CD14-positive monocyte (primary cell): ENCODE measurements around the gene TGM4. TPM values are rescaled to one million over a fixed set of nuclear protein-coding genes. Genes with fewer than 3 reads are reported as not detected.

Experiments used
- DNase-seq, 3 donors: peaks; one replicate each; pipeline ENCODE4 v3.0.0-alpha.2; 2011 to 2022
- H2AFZ ChIP-seq: 2 replicates; pipeline ENCODE4 v1.6.0; 2012; ENCODE audit warnings: mild to moderate bottlenecking, low read depth, low read length, inconsistent platforms; ENCODE audit not compliant: insufficient read depth, poor library complexity, severe bottlenecking
- H3K27ac ChIP-seq, 2 donors: 1 replicate in 1 of 2; 2 replicates in 1 of 2; pipeline ENCODE4 v1.5.1; 2012 to 2013; ENCODE audit warnings: low read length in 2 of 2, control low read depth in 1 of 2, inconsistent platforms in 1 of 2, low read depth in 1 of 2, mild to moderate bottlenecking in 1 of 2
- H3K27me3 ChIP-seq, 2 donors: one replicate each; pipeline versions ENCODE4 v1.6.0 to v1.6.1; 2011 to 2013; ENCODE audit warnings: low read length in 2 of 2; ENCODE audit not compliant: control insufficient read depth in 2 of 2, insufficient read depth in 2 of 2
- H3K36me3 ChIP-seq, 2 donors: replicated peaks in 1 of 2; 1 replicate in 1 of 2; 2 replicates in 1 of 2; pipeline versions ENCODE4 v1.5.1 to v1.6.1; 2012 to 2013; ENCODE audit warnings: low read length in 2 of 2, control low read depth in 1 of 2, inconsistent platforms in 1 of 2, mild to moderate bottlenecking in 1 of 2; ENCODE audit not compliant: insufficient read depth in 2 of 2, control insufficient read depth in 1 of 2
- H3K4me1 ChIP-seq, 2 donors: 1 replicate in 1 of 2; 2 replicates in 1 of 2; pipeline versions ENCODE4 v1.5.1 to v1.6.1; 2012 to 2013; ENCODE audit warnings: low read length in 2 of 2, control low read depth in 1 of 2, inconsistent platforms in 1 of 2, mild to moderate bottlenecking in 1 of 2, moderate library complexity in 1 of 2; ENCODE audit not compliant: insufficient read depth in 2 of 2, control insufficient read depth in 1 of 2
- H3K4me2 ChIP-seq: replicated peaks from 2 replicates; pipeline ENCODE3; 2012; ENCODE audit warnings: low read length, moderate library complexity, mild to moderate bottlenecking; ENCODE audit not compliant: poor library complexity, severe bottlenecking; ENCODE audit errors: extremely low read depth
- H3K4me3 ChIP-seq, 3 experiments: fragments of 200-600 bp in 1 of 3; sonication (generic) in 1 of 3; replicated peaks in 1 of 3; 1 replicate in 2 of 3; 2 replicates in 1 of 3; pipeline ENCODE4 v1.5.1; 2011 to 2013; ENCODE audit warnings: low read length in 3 of 3, mild to moderate bottlenecking in 3 of 3, control low read depth in 2 of 3, low read depth in 2 of 3, inconsistent platforms in 1 of 3, moderate library complexity in 1 of 3
- H3K79me2 ChIP-seq: 2 replicates; pipeline ENCODE4 v1.6.0; 2012; ENCODE audit warnings: mild to moderate bottlenecking, control low read depth, inconsistent platforms, low read length, moderate library complexity; ENCODE audit not compliant: insufficient read depth
- H3K9ac ChIP-seq: 2 replicates; pipeline ENCODE4 v1.6.0; 2017; ENCODE audit warnings: low read length, mild to moderate bottlenecking; ENCODE audit not compliant: insufficient read depth, poor library complexity, severe bottlenecking
- H3K9me3 ChIP-seq, 2 donors: replicated peaks in 1 of 2; 1 replicate in 1 of 2; 2 replicates in 1 of 2; pipeline versions ENCODE4 v1.5.1 to v1.6.1; 2012 to 2013; ENCODE audit warnings: low read length in 2 of 2, control low read depth in 1 of 2; ENCODE audit not compliant: control insufficient read depth in 1 of 2, insufficient read depth in 1 of 2
- H4K20me1 ChIP-seq: 2 replicates; pipeline ENCODE4 v1.6.0; 2012; ENCODE audit warnings: mild to moderate bottlenecking, low read length, control low read depth, moderate library complexity; ENCODE audit not compliant: insufficient read depth
- H3K27ac Mint-ChIP-seq, 7 donors: one replicate each; pipeline ENCODE4 v1.8.0; 2020; ENCODE audit warnings: mild to moderate bottlenecking in 7 of 7, mixed read lengths in 7 of 7, moderate library complexity in 6 of 7, inconsistent platforms in 2 of 7
- H3K27me3 Mint-ChIP-seq, 3 donors: one replicate each; pipeline ENCODE4 v1.8.0; 2021 to 2022; ENCODE audit warnings: low read depth in 3 of 3, mild to moderate bottlenecking in 3 of 3, mixed read lengths in 3 of 3, moderate library complexity in 3 of 3, inconsistent platforms in 1 of 3
- H3K36me3 Mint-ChIP-seq, 2 donors: one replicate each; pipeline ENCODE4 v1.8.0; 2020; ENCODE audit warnings: mixed read lengths in 2 of 2, inconsistent platforms in 1 of 2, mild to moderate bottlenecking in 1 of 2
- H3K4me1 Mint-ChIP-seq: one replicate; pipeline ENCODE4 v1.8.0; 2020; ENCODE audit warnings: mild to moderate bottlenecking, mixed read lengths
- H3K4me3 Mint-ChIP-seq, 2 donors: one replicate each; pipeline ENCODE4 v1.8.0; 2020; ENCODE audit warnings: mild to moderate bottlenecking in 2 of 2, mixed read lengths in 2 of 2, moderate library complexity in 1 of 2
- H3K9me3 Mint-ChIP-seq, 7 donors: one replicate each; pipeline ENCODE4 v1.8.0; 2020 to 2022; ENCODE audit warnings: mixed read lengths in 7 of 7, mild to moderate bottlenecking in 6 of 7, moderate library complexity in 6 of 7, inconsistent platforms in 2 of 7
- CTCF ChIP-seq: fragments of 200-600 bp; IDR thresholded peaks from one replicate; pipeline ENCODE4 v1.8.0; 2022; ENCODE audit warnings: antibody characterized with exemption, mild to moderate bottlenecking
- WGBS: methylation state at CpG from one replicate; pipeline ENCODE4 v1.1.5; 2013; ENCODE audit warnings: missing lambda C conversion rate; ENCODE audit not compliant: insufficient coverage; 5-methylcytosine and 5-hydroxymethylcytosine counted together
- intact Hi-C, 2 donors: fragments of 100-400 bp; cut with micrococcal nuclease; formaldehyde crosslinking; loops; one replicate each; pipeline versions ENCODE4 v1.15.0 to v1.15.1; 2023
- polyA plus RNA-seq, 3 donors: library from polyadenylated mRNA; depleted of rRNA in 1 of 3; unstranded in 2 of 3; stranded (reverse) in 1 of 3; fragments of 300-500 nt in 2 of 3; fragments of >200 nt in 1 of 3; fragmentation: Illumina TruSeq in 2 of 3; gene quantifications; 1 replicate in 2 of 3; 2 replicates in 1 of 3; pipeline ENCODE4 v1.2.3, GENCODE V29; 2012 to 2021

TGM4 gene
- polyA plus RNA-seq, 3 donors = 0.04 TPM; not detected in 2

GRCh38 chr3:44890258-44890657 lies 15.8 kb downstream of the TGM4 start:
- no peak overlapping the region for H3K9ac ChIP-seq
- 100% methylated on average over 2 of the region's 3 CpGs for WGBS
- H3K4me3 ChIP-seq = no peak overlapping the region
- Mint-ChIP-seq H3K4me3 (no peak overlapping the region), H3K27me3 (peaks cover 0 to 3% (median 0%) of the 10 kb centered on the region in 3 donors), H3K4me1 (peaks cover 5% of the 10 kb centered on the region), H3K27ac (no peak overlapping the region), H3K9me3 (peaks cover 0 to 2% (median 0%) of the 10 kb centered on the region in 7 donors), H3K36me3 (no peaks in the 10 kb centered on the region)
- no peaks in the 10 kb centered on the region for H3K79me2 ChIP-seq
- no peaks in the 10 kb centered on the region for H3K27me3 ChIP-seq
- intact Hi-C loops = no loop called here
- H3K27ac ChIP-seq = no peak overlapping the region
- no peaks in the 10 kb centered on the region for H3K36me3 ChIP-seq
- H3K9me3 ChIP-seq = no peaks in the 10 kb centered on the region
- no peaks in the 10 kb centered on the region for H4K20me1 ChIP-seq
- H3K4me1 ChIP-seq = no peaks in the 10 kb centered on the region
- no peak overlapping the region for H2AFZ ChIP-seq
- no peak overlapping the region for H3K4me2 ChIP-seq
- no peak for TF ChIP-seq CTCF
- no peak for DNase-seq

- Mint-ChIP-seq H3K27me3 (peaks cover 0 to 3% (median 0%) of the 10 kb centered on the region in 3 donors), H3K4me3 (no peak overlapping the region), H3K9me3 (peaks cover 0 to 2% (median 0%) of the 10 kb centered on the region in 7 donors), H3K4me1 (peaks cover 5% of the 10 kb centered on the region), H3K27ac (no peak overlapping the region), H3K36me3 (no peaks in the 10 kb centered on the region)
- Histone ChIP-seq H3K27ac (no peak overlapping the region), H3K4me1 (no peaks in the 10 kb centered on the region), H3K4me2 (no peak overlapping the region), H3K9me3 (no peaks in the 10 kb centered on the region), H3K4me3 (no peak overlapping the region), H4K20me1 (no peaks in the 10 kb centered on the region), H3K36me3 (no peaks in the 10 kb centered on the region), H3K27me3 (no peaks in the 10 kb centered on the region), H3K79me2 (no peaks in the 10 kb centered on the region), H3K9ac (no peak overlapping the region), H2AFZ (no peak overlapping the region)
- WGBS = no CpG with 5 or more reads among the region's 3 CpGs
- DNase-seq = no peak
- intact Hi-C loops = no loop called here
- TF ChIP-seq CTCF = no peak
Measured at GRCh38 chr3:44890852-44891251, 16.4 kb downstream of the TGM4 start.
